ENCODE measurements around the gene SAXO2.

DNA sequence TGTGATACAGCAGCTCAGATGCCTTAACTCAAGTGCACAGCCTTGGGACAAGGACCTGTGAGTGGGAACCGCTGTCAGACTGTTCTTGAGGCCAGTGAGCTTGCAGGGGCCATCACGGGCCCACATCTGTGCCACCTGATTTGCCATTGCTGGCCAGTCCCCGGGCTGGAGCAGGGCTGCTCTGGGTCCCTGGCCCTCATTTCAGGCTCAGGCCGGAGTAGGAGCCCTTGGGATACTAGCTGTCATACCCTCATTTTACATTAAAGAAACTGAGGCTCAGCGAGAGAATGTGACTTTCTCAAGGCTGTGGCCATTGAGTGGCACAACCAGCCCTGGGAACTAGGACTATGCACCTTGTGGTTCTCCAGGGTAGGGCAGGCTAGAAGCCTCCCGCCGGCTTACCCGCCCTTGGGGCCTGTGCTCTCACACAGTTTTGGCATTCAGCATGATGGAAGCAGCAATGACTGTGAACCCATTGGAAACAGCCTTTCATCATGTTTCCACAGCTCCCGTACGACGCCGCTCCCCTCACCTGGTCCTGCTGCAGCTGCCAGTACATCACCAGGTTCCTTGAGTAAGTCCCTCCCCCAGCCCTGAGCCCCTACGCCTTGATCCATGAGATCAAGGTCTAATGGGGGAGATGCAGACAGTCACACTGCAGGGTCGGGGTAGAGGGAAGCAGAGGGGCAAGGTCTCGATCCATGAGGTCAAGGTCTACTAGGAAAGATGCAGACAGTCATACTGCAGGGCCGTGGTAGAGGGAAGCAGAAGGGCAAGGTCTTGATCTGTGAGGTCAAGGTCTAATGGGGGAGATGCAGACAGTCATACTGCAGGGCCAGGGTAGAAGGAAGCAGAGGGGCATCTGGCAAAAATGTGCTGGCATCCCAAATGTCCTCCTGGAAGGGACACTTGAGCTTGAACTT lies 44.4 kb downstream of the SAXO2 start:
- TF ChIP-seq, protein P1, sequence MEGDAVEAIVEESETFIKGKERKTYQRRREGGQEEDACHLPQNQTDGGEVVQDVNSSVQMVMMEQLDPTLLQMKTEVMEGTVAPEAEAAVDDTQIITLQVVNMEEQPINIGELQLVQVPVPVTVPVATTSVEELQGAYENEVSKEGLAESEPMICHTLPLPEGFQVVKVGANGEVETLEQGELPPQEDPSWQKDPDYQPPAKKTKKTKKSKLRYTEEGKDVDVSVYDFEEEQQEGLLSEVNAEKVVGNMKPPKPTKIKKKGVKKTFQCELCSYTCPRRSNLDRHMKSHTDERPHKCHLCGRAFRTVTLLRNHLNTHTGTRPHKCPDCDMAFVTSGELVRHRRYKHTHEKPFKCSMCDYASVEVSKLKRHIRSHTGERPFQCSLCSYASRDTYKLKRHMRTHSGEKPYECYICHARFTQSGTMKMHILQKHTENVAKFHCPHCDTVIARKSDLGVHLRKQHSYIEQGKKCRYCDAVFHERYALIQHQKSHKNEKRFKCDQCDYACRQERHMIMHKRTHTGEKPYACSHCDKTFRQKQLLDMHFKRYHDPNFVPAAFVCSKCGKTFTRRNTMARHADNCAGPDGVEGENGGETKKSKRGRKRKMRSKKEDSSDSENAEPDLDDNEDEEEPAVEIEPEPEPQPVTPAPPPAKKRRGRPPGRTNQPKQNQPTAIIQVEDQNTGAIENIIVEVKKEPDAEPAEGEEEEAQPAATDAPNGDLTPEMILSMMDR (IDR thresholded peaks at IDR 0.05): no peak
- no peak for TF ChIP-seq POLR2A (IDR thresholded peaks at IDR 0.05)
